HEK293 (cell line): ENCODE measurements around the gene SLC6A15.

Experiments
- GFI1B ChIP-seq: fragments of 450-650 bp; formaldehyde crosslinking; IDR thresholded peaks from 2 replicates; pipeline ENCODE4 v1.5.1; 2016; ENCODE audit warnings: missing biosample characterization, missing genetic modification characterization
- GLIS1 ChIP-seq: fragments of 450-650 bp; formaldehyde crosslinking; IDR thresholded peaks from 2 replicates; pipeline ENCODE4 v1.5.1; 2016; ENCODE audit warnings: missing biosample characterization, missing genetic modification characterization
- IKZF3 ChIP-seq: fragments of 450-650 bp; IDR thresholded peaks from 2 replicates; pipeline ENCODE4 v1.5.0; 2018; ENCODE audit warnings: missing biosample characterization, mild to moderate bottlenecking, missing genetic modification characterization, moderate library complexity
- MYNN ChIP-seq: fragments of 450-650 bp; formaldehyde crosslinking; IDR thresholded peaks from 2 replicates; pipeline ENCODE4 v1.5.1; 2016; ENCODE audit warnings: missing biosample characterization, missing genetic modification characterization, borderline replicate concordance
- OSR2 ChIP-seq: fragments of 450-650 bp; formaldehyde crosslinking; IDR thresholded peaks from 2 replicates; pipeline ENCODE4 v1.5.1; 2016; ENCODE audit warnings: missing biosample characterization, missing genetic modification characterization
- SP2 ChIP-seq: fragments of 450-650 bp; formaldehyde crosslinking; IDR thresholded peaks from 2 replicates; pipeline ENCODE4 v1.5.1; 2016; ENCODE audit warnings: missing biosample characterization, missing genetic modification characterization
- SP3 ChIP-seq: fragments of 450-650 bp; formaldehyde crosslinking; IDR thresholded peaks from 2 replicates; pipeline ENCODE4 v1.5.1; 2016; ENCODE audit warnings: missing biosample characterization, missing genetic modification characterization
- ZBTB10 ChIP-seq: fragments of 450-650 bp; formaldehyde crosslinking; IDR thresholded peaks from 2 replicates; pipeline ENCODE4 v1.5.1; 2016; ENCODE audit warnings: missing biosample characterization, missing genetic modification characterization
- ZBTB17 ChIP-seq: fragments of 450-650 bp; formaldehyde crosslinking; IDR thresholded peaks from 2 replicates; pipeline ENCODE4 v1.5.1; 2016; ENCODE audit warnings: missing biosample characterization, missing genetic modification characterization
- ZBTB20 ChIP-seq: fragments of 450-650 bp; formaldehyde crosslinking; IDR thresholded peaks from 2 replicates; pipeline ENCODE4 v1.5.1; 2016; ENCODE audit warnings: missing biosample characterization, missing genetic modification characterization
- ZNF114 ChIP-seq: fragments of 450-650 bp; formaldehyde crosslinking; IDR thresholded peaks from 2 replicates; pipeline ENCODE4 v1.5.0; 2017; ENCODE audit warnings: missing biosample characterization, missing genetic modification characterization
- ZNF488 ChIP-seq: fragments of 450-650 bp; formaldehyde crosslinking; IDR thresholded peaks from 2 replicates; pipeline ENCODE4 v1.5.1; 2016; ENCODE audit warnings: missing biosample characterization, missing genetic modification characterization
- ZNF501 ChIP-seq: fragments of 450-650 bp; formaldehyde crosslinking; IDR thresholded peaks from 2 replicates; pipeline ENCODE4 v1.5.1; 2016; ENCODE audit warnings: missing biosample characterization, missing genetic modification characterization
- ZNF518A ChIP-seq: fragments of 450-650 bp; formaldehyde crosslinking; conservative IDR thresholded peaks from 2 replicates; pipeline ENCODE4 v1.5.1; 2016; ENCODE audit warnings: low read depth, missing biosample characterization, missing genetic modification characterization
- ZNF561 ChIP-seq: fragments of 450-650 bp; IDR thresholded peaks from 2 replicates; pipeline ENCODE4 v1.5.1; 2018; ENCODE audit warnings: missing biosample characterization, missing genetic modification characterization, borderline replicate concordance
- ZNF626 ChIP-seq: fragments of 450-650 bp; sonication (Bioruptor Pico); formaldehyde crosslinking; IDR thresholded peaks from 2 replicates; pipeline ENCODE4 v1.5.1; 2018; ENCODE audit warnings: missing biosample characterization, missing genetic modification characterization, inconsistent platforms
- ZNF629 ChIP-seq: fragments of 450-650 bp; formaldehyde crosslinking; IDR thresholded peaks from 2 replicates; pipeline ENCODE4 v1.5.1; 2017; ENCODE audit warnings: missing biosample characterization, missing genetic modification characterization
- TF ChIP-seq, protein P1 (sequence below): fragments of 450-650 bp; formaldehyde crosslinking; IDR thresholded peaks from 2 replicates; pipeline ENCODE4 v1.5.1; 2016; ENCODE audit warnings: missing biosample characterization, missing genetic modification characterization
- TF ChIP-seq, protein P2 (sequence below): fragments of 450-650 bp; formaldehyde crosslinking; IDR thresholded peaks from 2 replicates; pipeline ENCODE4 v1.5.1; 2016; ENCODE audit warnings: missing biosample characterization, missing genetic modification characterization, borderline replicate concordance
- TF ChIP-seq, protein P3 (sequence below): fragments of 450-650 bp; formaldehyde crosslinking; IDR thresholded peaks from 2 replicates; pipeline ENCODE4 v1.5.1; 2016; ENCODE audit warnings: missing biosample characterization, missing genetic modification characterization

Gene SLC6A15

DNA sequence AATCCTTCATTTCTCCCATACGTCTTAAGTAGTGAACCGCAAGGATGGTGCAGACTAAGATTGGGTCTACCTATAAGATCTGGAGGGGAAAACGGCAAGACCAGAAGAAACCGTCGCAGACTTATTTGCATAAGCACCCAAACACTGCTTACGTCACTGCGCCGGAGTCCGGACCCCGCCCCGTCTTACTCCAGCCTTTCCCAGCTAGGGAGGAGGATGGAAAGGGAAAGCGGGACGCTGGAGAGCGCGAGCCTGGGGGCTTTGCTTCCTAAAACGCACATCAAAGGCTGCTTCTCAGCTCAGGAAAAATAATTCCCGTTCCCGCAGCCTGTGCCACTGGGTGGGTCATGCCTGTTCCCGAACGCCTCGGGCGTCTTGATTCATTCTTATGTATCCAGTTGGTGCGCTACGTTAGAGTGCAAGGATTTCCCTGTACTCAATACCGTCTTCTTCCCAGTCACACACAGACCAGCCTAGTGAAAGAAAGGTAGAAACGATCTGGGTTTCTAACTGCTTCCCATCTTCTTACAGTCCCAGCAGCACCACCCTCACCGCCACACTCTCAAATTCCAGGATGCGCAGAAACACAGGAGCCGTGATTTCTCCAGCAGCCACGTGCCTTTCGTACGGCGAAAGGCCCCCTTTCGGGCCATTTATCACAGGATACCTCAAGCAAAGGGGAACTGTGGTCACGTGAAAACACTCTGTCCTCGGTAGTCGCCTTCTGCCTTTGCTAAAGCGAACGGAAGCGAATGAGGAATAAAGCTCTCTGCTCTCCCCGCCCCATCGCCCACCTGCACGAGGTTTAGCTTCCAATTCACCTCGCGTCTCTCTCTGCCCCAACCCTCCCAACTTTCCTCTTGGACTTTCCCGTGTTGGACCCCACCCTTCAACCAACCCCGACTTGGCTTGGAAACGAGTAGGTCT is 1.1 kb downstream of the SLC6A15 start (continued):
- TF ChIP-seq, protein P1, sequence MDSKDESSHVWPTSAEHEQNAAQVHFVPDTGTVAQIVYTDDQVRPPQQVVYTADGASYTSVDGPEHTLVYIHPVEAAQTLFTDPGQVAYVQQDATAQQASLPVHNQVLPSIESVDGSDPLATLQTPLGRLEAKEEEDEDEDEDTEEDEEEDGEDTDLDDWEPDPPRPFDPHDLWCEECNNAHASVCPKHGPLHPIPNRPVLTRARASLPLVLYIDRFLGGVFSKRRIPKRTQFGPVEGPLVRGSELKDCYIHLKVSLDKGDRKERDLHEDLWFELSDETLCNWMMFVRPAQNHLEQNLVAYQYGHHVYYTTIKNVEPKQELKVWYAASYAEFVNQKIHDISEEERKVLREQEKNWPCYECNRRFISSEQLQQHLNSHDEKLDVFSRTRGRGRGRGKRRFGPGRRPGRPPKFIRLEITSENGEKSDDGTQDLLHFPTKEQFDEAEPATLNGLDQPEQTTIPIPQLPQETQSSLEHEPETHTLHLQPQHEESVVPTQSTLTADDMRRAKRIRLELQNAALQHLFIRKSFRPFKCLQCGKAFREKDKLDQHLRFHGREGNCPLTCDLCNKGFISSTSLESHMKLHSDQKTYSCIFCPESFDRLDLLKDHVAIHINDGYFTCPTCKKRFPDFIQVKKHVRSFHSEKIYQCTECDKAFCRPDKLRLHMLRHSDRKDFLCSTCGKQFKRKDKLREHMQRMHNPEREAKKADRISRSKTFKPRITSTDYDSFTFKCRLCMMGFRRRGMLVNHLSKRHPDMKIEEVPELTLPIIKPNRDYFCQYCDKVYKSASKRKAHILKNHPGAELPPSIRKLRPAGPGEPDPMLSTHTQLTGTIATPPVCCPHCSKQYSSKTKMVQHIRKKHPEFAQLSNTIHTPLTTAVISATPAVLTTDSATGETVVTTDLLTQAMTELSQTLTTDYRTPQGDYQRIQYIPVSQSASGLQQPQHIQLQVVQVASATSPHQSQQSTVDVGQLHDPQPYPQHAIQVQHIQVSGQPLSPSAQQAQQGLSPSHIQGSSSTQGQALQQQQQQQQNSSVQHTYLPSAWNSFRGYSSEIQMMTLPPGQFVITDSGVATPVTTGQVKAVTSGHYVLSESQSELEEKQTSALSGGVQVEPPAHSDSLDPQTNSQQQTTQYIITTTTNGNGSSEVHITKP (tag by site-specific recombination) = peak; percentile 99
- TF ChIP-seq ZBTB20 (tag by site-specific recombination) (peak; percentile 50), ZBTB17 (peak; percentile 82), GFI1B (tag by site-specific recombination) (peak; percentile 61; the same call in 1 of the 2 replicates), ZNF518A (tag by site-specific recombination) (no peak), SP2 (peak; percentile 57), MYNN (no peak), ZNF501 (tag by site-specific recombination) (no peak), ZBTB10 (tag by site-specific recombination) (peak; percentile 49; the same call in 1 of the 2 replicates), ZNF629 (peak; percentile 80), ZNF626 (tag by site-specific recombination) (no peak), GLIS1 (tag by site-specific recombination) (0 out of 2 replicates have a peak, but pooled peaks have one; percentile 7), OSR2 (peak; percentile 72), ZNF561 (tag by site-specific recombination) (0 out of 2 replicates have a peak, but pooled peaks have one; percentile 28), IKZF3 (tag by site-specific recombination) (peak; percentile 99), SP3 (tag by site-specific recombination) (peak; percentile 27; the same call in 1 of the 2 replicates), ZNF488 (tag by site-specific recombination) (no peak), ZNF114 (tag by site-specific recombination) (no peak)
- TF ChIP-seq, protein P2, sequence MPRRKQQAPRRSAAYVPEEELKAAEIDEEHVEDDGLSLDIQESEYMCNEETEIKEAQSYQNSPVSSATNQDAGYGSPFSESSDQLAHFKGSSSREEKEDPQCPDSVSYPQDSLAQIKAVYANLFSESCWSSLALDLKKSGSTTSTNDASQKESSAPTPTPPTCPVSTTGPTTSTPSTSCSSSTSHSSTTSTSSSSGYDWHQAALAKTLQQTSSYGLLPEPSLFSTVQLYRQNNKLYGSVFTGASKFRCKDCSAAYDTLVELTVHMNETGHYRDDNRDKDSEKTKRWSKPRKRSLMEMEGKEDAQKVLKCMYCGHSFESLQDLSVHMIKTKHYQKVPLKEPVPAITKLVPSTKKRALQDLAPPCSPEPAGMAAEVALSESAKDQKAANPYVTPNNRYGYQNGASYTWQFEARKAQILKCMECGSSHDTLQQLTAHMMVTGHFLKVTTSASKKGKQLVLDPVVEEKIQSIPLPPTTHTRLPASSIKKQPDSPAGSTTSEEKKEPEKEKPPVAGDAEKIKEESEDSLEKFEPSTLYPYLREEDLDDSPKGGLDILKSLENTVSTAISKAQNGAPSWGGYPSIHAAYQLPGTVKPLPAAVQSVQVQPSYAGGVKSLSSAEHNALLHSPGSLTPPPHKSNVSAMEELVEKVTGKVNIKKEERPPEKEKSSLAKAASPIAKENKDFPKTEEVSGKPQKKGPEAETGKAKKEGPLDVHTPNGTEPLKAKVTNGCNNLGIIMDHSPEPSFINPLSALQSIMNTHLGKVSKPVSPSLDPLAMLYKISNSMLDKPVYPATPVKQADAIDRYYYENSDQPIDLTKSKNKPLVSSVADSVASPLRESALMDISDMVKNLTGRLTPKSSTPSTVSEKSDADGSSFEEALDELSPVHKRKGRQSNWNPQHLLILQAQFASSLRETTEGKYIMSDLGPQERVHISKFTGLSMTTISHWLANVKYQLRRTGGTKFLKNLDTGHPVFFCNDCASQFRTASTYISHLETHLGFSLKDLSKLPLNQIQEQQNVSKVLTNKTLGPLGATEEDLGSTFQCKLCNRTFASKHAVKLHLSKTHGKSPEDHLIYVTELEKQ (tag by site-specific recombination) = no peak
- TF ChIP-seq, protein P3, sequence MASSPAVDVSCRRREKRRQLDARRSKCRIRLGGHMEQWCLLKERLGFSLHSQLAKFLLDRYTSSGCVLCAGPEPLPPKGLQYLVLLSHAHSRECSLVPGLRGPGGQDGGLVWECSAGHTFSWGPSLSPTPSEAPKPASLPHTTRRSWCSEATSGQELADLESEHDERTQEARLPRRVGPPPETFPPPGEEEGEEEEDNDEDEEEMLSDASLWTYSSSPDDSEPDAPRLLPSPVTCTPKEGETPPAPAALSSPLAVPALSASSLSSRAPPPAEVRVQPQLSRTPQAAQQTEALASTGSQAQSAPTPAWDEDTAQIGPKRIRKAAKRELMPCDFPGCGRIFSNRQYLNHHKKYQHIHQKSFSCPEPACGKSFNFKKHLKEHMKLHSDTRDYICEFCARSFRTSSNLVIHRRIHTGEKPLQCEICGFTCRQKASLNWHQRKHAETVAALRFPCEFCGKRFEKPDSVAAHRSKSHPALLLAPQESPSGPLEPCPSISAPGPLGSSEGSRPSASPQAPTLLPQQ (tag by site-specific recombination) = peak; percentile 75; the same call in 1 of the 2 replicates
